Stimulated activated CD4-positive, alpha-beta T cell treated with anti-CD3 and anti-CD28 coated beads, Interleukin-1b, Interleukin-23, amount 100 ng/mL, for 24 hours (primary cell): ENCODE data around the gene ZNF554.
"Not testable (repeated sequence)": the region's sequence is repeated elsewhere in the genome, so short reads cannot be mapped to it uniquely, and the experiment has no call there.

Source experiments
- DNase-seq, 4 experiments: peaks; one replicate each; pipeline ENCODE4 v3.0.0-alpha.2; 2020; ENCODE audit warnings: low read depth in 4 of 4, low spot score in 1 of 4

Gene ZNF554

DNA sequence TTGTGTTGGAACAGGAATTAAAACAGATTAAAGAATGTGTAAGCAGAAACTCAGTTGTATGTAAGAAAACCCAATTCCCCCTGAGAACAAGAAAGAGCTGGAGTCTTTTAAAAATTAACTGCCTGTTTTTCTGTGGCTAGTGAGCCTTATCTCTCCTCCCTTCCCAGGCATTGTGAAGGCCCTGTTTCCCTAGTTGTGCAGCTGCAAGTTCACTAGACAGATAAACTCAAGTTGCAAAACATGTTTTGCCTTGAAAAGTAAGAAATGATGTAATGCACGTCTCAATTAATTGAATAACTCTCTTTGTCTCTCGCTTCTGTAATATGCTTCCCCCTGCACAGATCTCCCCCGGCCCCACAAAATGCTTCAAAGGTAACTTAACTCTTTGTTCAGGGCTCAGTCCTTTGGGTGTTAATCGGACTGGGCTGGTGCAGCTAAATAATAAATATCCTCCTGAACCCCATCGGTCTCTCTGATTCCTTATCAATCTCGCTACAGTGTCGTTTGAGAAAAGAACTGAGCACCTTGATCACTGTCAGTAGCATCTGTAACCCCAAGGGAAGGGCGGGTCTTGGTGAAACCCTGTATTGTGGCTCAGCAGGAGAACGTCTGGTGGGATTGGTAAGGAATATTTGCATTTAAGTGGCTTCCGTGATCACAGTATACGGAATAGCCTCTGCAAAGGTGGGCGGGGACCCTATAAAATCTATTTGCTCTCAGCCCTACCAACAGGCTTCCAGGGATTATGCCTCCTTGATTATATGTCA, 45.8 kb downstream of the ZNF554 start:
- no peak for DNase-seq

DNA sequence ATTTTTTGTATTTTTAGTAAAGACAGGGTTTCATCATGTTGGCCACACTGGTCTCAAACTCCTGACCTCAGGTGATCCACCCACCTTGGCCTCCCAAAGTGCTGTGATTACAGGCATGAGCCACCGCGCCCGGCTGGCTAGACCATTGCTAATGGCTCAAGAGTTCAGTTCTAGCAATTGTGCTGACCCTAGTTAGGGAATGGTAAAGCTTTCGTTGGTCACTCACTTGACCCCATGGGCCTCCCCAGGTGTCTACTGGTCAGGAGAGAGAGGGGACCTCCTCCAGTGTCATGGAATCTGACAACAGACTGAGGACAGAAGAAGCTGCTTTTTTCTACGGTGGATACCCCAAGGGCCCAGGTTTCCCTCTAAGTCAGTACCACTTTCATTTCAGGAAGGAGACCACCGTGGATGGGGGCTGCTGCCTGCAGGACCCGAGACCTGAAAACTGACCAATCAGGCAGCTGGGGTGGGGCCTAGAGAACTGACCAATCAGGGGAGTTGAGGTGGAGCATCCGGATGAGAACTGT, 46.9 kb downstream of the ZNF554 start:
- DNase-seq, result no peak

- DNase-seq, result no peak
These were observed 47.6 kb downstream of the ZNF554 start, which contains the start of gene ZNF556 for GRCh38 chr19:2867025-2867991. ZNF556 (plus strand) TSS chr19:2867335; CDS start chr19:2867422, 87 bp downstream.

- DNase-seq, result no peak
These were observed 50.0 kb downstream of the ZNF554 start for GRCh38 chr19:2869618-2870017.

DNA sequence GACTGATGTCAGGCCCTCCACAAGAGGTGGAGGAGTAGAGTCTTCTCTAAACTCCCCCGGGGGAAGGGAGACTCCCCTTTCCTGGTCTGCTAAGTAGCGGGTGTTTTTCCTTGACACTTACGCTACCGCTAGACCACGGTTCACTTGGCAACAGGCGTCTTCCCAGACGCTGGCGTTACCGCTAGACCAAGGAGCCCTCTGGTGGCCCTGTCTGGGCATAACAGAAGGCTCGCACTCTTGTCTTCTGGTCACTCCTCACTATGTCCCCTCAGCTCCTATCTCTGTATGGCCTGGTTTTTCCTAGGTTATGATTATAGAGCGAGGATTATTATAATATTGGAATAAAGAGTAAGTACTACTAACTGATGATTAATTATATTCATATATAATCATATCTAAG, 52.5 kb downstream of the ZNF554 start:
- not testable (repeated sequence) for DNase-seq

GRCh38 chr19:2877398-2878331, 58.0 kb downstream of the ZNF554 start:
- no peak for DNase-seq

DNA sequence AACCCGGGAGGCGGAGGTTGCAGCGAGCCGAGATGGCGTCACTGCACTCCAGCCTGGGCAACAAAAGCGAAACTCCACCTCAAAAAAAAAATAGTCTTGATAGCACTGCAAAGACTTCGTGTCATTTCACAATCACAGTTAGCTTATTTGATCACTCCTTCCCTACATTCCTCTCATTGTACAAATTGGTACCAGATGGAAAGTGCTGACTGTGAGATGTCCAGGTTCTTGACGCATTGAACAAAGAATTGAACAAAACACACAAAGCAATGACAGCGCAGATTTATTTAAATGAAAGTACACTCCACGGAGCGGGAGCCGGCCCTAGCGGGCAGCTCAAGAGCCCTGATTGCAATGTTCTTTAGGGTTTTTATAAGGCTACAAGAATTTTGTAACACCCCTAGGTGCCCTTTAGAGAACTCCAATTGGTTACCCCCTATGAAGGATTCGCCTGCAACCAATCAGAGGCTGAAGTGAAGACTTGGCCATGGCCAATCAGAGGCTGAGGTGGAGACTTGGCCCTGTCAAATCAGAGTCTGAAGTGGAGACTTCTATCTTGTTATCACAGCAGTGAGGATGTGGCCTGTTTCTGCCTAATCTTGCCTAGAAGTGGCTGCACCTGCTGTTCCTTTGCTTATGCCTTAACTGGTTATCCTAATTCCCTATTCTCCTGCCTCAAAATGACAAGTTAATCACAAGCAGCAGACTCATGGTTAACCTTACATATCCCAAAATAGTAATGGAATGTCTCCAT, 64.2 kb downstream of the ZNF554 start:
- no peak for DNase-seq

DNA sequence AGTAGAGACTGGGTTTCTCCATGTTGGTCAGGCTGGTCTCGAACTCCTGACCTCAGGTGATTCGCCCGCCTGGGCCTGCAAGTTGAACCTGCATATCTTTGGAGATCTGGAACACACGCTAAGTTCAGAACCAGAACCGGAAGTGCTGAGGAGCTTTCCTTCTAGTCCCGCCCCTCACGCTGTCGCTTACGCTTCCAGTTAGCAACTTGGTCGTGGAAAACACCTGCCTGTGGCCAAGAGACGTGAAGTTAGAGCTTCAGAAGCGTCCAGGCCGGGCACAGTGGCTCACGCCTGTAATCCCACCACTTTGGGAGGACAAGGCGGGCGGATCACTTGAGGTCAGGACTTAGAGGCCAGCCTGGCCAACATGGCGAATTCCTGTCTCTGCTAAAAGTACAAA, 66.1 kb downstream of the ZNF554 start:
- no peak for DNase-seq
